HEK293T (cell line): ENCODE results near the gene BIN1.

Experiments
- CTCF ChIA-PET: fragments of 350-600 bp; formaldehyde crosslinking; extraction: SDS; loops from one replicate; lab custom pipeline; 2021; ENCODE audit warnings: antibody characterized with exemption, inconsistent platforms; lab: Yijun Ruan, JAX
- POLR2A ChIA-PET: fragments of 350-600 bp; formaldehyde crosslinking; extraction: SDS; loops from one replicate; lab custom pipeline; 2020; ENCODE audit warnings: antibody characterized with exemption, inconsistent platforms; lab: Yijun Ruan, JAX
- DNase-seq: peaks from one replicate; pipeline ENCODE4 v3.0.0; 2012; ENCODE audit warnings: mixed read lengths; ENCODE audit errors: extremely low spot score
- ARNT ChIP-seq: fragments of 450-650 bp; IDR thresholded peaks from 2 replicates; pipeline ENCODE4 v1.6.1; 2017; ENCODE audit warnings: mild to moderate bottlenecking
- BHLHE40 ChIP-seq: fragments of 450-650 bp; IDR thresholded peaks from 2 replicates; pipeline ENCODE4 v1.6.1; 2016; ENCODE audit warnings: mild to moderate bottlenecking, moderate library complexity, borderline replicate concordance
- CTBP1 ChIP-seq: fragments of 450-650 bp; IDR thresholded peaks from 2 replicates; pipeline ENCODE4 v1.6.1; 2016; ENCODE audit warnings: borderline replicate concordance
- ELF4 ChIP-seq: fragments of 450-650 bp; IDR thresholded peaks from 2 replicates; pipeline ENCODE4 v1.6.1; 2017; ENCODE audit warnings: antibody characterized with exemption
- FOXA1 ChIP-seq: fragments of 450-650 bp; IDR thresholded peaks from 2 replicates; pipeline ENCODE4 v1.6.1; 2016; ENCODE audit warnings: mild to moderate bottlenecking
- FOXK2 ChIP-seq: fragments of 450-650 bp; IDR thresholded peaks from 2 replicates; pipeline ENCODE4 v1.6.1; 2016; ENCODE audit warnings: mild to moderate bottlenecking
- FOXM1 ChIP-seq: fragments of 450-650 bp; IDR thresholded peaks from 2 replicates; pipeline ENCODE4 v1.6.1; 2017; ENCODE audit warnings: mild to moderate bottlenecking, borderline replicate concordance
- HDGF ChIP-seq: fragments of 450-650 bp; IDR thresholded peaks from 2 replicates; pipeline ENCODE4 v1.6.1; 2017; ENCODE audit warnings: antibody characterized with exemption, borderline replicate concordance
- L3MBTL2 ChIP-seq: fragments of 450-650 bp; conservative IDR thresholded peaks from 2 replicates; pipeline ENCODE4 v1.6.1; 2016; ENCODE audit warnings: mild to moderate bottlenecking
- LEF1 ChIP-seq: fragments of 450-650 bp; IDR thresholded peaks from 2 replicates; pipeline ENCODE4 v1.6.1; 2017; ENCODE audit warnings: mild to moderate bottlenecking, borderline replicate concordance
- NFRKB ChIP-seq: fragments of 450-650 bp; IDR thresholded peaks from 2 replicates; pipeline ENCODE4 v1.6.1; 2016; ENCODE audit warnings: mild to moderate bottlenecking, moderate library complexity
- SP1 ChIP-seq: fragments of 450-650 bp; IDR thresholded peaks from 2 replicates; pipeline ENCODE4 v1.6.1; 2017
- SUZ12 ChIP-seq: fragments of 450-650 bp; IDR thresholded peaks from 2 replicates; pipeline ENCODE4 v1.6.1; 2016; ENCODE audit warnings: mild to moderate bottlenecking
- TARDBP ChIP-seq: fragments of 450-650 bp; IDR thresholded peaks from 2 replicates; pipeline ENCODE4 v1.6.1; 2016
- ZNF384 ChIP-seq: fragments of 450-650 bp; IDR thresholded peaks from 2 replicates; pipeline ENCODE4 v1.6.1; 2016
- TF ChIP-seq, protein P1 (sequence below): fragments of 450-650 bp; IDR thresholded peaks from 2 replicates; pipeline ENCODE4 v1.6.1; 2016

BIN1 gene

DNA sequence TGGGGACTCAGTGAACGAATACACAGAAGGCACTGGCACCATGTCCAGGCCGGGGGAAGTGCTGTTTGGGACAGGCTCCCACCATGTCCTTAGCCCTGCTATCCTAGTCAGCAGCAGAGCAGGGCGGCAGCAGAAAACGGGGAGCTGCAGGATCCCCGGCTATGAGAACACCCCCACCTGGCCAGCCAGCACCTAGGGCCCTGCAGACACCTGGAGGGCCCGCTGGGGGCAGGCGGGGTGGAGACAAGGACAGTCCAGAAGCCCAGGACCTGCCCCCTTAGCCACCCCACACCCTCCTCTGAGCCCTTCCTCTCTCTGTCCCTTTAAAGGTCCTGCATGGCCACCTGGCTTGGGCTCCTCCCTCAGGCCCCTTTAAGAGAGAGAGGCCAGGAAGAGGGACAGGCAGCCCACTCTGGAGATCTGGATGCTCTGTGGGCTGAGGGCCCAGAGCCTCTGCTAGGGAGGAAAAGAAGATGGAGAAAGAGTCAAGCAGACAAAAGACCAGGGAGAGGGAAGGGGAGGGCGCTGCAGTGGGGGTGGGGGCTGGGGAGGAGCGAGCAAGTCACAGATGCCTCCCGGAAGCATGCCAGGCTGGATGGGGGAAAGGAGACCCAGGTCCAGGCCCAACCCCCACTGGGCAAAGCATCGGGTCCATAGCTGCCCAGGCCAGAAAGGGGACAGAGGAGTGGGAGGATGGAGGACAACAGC lies 48.6 kb downstream of the BIN1 start:
- DNase-seq, result no peak
- POLR2A ChIA-PET, result no interaction called here
- CTCF ChIA-PET, result interaction anchor here (0.9 kb wide), 1 partner anchor 9 kb away, joined by 5 read pairs; no protein-coding TSS in a partner anchor
- no peak for TF ChIP-seq ZNF384
- no peak for TF ChIP-seq HDGF
- TF ChIP-seq LEF1, result no peak
- no peak for TF ChIP-seq ELF4
- no peak for TF ChIP-seq BHLHE40

DNA sequence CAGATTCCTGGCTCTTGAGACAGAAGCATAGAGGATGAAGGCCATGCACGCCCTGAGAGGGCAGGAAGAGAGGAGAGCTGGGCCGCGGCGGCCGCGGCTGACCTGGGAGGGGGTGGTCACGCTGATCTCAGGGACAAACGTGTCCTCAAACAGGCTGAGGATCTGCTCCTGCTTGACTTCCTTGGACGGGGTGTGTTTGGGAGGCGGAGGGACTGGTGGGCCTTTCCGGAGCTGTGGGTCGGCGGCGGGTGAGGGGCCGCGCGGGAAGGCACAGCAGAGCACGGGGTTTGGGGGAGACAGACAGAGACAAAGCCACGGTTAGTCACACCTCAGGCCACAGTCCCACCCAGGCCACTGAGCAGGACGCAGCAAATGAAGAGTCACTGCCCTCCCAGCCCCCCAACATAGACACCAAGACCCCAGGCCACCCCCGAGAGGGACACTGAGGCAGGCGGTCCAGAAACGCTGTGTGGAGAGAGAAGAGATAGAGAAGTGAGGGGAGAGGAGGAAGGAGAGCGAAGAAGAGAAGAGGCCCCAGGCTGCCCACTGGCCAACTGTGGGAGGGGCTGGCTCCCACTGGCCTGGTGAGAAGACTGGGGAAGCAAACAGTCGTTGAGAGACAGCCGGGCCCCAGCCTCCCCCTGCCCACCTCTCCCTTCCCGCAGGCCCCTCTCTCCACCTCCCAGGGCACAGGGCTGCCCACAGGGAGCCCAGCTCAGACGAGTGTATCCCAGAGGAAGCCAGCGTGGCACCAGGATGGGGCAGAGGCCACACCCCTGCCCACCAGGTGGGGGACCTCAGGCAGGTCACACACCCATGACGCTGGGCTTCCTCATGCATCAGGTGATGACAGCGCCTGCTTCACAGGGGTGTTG lies 49.3 kb downstream of the BIN1 start:
- DNase-seq, result no peak
- TF ChIP-seq ARNT (no peak), ELF4 (no peak), SP1 (no peak), FOXK2 (no peak), NFRKB (no peak)
- TF ChIP-seq, protein P1, sequence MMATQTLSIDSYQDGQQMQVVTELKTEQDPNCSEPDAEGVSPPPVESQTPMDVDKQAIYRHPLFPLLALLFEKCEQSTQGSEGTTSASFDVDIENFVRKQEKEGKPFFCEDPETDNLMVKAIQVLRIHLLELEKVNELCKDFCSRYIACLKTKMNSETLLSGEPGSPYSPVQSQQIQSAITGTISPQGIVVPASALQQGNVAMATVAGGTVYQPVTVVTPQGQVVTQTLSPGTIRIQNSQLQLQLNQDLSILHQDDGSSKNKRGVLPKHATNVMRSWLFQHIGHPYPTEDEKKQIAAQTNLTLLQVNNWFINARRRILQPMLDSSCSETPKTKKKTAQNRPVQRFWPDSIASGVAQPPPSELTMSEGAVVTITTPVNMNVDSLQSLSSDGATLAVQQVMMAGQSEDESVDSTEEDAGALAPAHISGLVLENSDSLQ, result no peak
- ChIA-PET POLR2A (no interaction called here), CTCF (interaction anchor here (0.9 kb wide), 1 partner anchor 10 kb away, joined by 5 read pairs; no protein-coding TSS in a partner anchor)

DNA sequence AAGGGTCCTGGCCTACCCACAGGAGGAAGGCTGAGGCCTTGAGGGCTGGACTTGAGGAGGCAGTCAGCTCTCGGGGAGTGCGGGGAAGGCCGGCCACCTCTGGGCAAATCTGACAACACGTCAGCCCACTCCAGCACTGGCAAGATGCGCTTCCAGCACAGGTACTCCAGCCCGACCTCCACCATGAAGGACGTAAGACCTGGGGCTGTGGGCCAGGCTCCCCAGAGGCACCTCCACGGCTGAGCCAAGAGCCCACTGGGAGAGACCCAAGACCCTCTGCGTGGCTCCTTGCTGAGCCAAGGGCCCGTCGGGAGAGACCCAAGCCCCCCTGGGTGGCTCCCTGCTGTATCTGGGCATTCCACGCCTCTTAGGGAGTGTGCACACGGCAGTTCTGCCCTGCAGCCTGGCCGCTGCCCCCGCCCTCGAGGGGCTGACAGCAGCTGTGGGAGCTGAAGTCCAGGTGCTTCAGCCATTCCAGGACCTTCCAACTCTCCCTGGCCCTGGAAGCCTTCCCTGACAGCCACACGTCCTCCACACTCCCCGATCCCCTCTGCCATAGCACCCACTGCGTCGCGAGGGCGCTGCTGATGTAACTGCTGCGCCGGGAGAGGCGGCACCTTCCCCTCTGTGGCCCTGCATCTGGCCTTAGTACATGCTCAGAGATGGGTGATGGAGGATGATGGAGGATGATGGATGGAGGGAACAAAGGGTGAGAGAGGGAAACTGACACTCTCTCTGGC lies 50.2 kb downstream of the BIN1 start:
- ChIA-PET POLR2A (no interaction called here), CTCF (no interaction called here)
- DNase-seq, result no peak
- TF ChIP-seq FOXK2 (no peak), CTBP1 (no peak), FOXA1 (no peak), SUZ12 (no peak), BHLHE40 (no peak), HDGF (no peak), ELF4 (no peak), ZNF384 (no peak), L3MBTL2 (no peak), ARNT (no peak), LEF1 (no peak), NFRKB (no peak), TARDBP (no peak), FOXM1 (no peak), SP1 (no peak)
- TF ChIP-seq, protein P1, result no peak

DNA sequence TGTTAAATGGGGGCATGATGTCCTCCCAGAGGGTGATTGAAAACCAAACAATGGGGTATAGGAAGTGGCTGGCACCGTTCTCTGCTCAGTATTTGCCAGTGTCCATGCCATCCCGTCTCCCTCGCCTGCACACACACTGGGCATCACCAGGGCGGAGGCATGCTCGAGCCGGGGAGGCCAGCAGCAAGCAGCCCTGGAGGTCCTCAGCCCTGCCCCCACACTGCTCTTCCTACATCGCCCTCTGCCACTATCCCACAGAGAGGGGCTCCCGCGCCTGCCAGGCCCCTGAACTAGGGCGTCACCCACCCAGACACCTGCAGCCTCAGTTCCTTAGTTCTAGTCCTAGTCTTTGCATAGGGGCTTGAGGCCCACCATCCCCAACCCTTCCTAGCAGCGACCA lies 50.9 kb downstream of the BIN1 start:
- POLR2A ChIA-PET, result no interaction called here
- TF ChIP-seq L3MBTL2, result no peak
- TF ChIP-seq LEF1, result no peak
- TF ChIP-seq HDGF, result no peak
- no peak for TF ChIP-seq BHLHE40
- TF ChIP-seq NFRKB, result no peak
- no peak for TF ChIP-seq TARDBP
- no peak for TF ChIP-seq SUZ12
- no peak for TF ChIP-seq FOXA1
- TF ChIP-seq, protein P1, result no peak
- no peak for TF ChIP-seq ELF4
- no peak for TF ChIP-seq FOXK2
- TF ChIP-seq CTBP1, result no peak
- no peak for TF ChIP-seq ZNF384
- no peak for TF ChIP-seq FOXM1
- TF ChIP-seq SP1, result no peak
- TF ChIP-seq ARNT, result no peak
- no peak for DNase-seq
- CTCF ChIA-PET, result no interaction called here

DNA sequence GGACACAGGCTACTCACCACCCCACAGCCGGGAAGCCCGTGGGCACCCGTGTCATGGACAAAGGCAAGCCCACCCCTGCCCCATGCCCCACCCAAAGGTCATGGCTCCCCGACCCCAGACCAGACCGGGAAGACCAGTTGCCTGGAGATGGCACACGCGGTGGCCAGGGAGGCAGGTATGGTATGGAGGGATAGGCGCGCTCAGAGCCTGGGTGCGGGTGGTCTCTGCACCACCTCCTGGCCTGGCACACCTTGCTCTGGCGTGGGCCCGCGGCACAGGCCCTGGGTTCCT lies 51.2 kb downstream of the BIN1 start:
- CTCF ChIA-PET, result no interaction called here
- no peak for TF ChIP-seq NFRKB
- no peak for TF ChIP-seq SP1
- no peak for DNase-seq
- POLR2A ChIA-PET, result no interaction called here

DNA sequence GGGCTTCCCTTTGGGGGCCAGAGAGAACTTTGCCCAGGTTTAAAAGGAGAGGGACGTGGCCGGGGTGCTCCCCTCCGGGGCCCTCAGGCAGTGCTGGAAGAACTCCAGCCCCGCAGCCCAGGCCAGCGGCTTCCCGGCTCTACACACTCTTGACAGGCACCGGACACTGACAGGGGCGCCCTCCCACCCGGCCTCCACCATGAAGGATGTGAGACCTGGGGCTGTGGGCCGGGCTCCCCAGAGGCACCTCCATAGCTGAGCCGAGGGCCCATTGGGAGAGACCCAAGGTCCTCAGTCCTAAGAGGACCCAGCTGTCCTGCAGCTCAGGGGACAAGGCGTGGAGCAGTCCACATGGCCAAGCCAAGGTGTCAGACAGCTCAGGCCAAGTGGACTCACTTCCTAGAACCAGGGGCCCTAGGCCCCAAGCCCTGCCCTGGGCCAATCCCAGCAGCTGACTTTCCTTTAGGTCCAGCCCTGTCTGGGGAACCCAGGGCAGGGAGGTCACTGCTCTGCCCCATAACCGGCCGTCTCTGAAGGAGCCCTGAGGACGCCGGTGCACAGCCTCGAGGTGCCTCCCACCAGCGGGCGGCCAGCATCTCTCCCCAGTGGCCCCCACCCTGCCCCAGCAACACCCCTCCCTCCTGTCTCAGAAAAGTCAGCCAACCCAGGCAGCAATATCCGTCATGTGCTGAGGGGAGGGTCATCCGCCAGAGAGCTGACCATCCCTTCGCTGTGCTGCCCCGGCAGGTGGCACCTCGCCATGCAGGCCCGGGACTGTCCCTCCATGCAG lies 51.8 kb downstream of the BIN1 start:
- ChIA-PET POLR2A (no interaction called here), CTCF (interaction anchor here (1.0 kb wide), 1 partner anchor 13 kb away, joined by 3 read pairs; no protein-coding TSS in a partner anchor)
- TF ChIP-seq HDGF (no peak), ZNF384 (no peak), ELF4 (no peak), L3MBTL2 (no peak), FOXM1 (no peak), FOXA1 (no peak), SUZ12 (no peak)
- TF ChIP-seq, protein P1, result no peak
- no peak for DNase-seq
